HL-60 (cell line): ENCODE results near the gene CNTF.

Experiments
- CTCF ChIP-seq: IDR thresholded peaks from one replicate; pipeline ENCODE4 v1.5.1; 2011; ENCODE audit warnings: low read length, control low read depth, inconsistent platforms; ENCODE audit not compliant: insufficient read depth
- GABPA ChIP-seq: IDR thresholded peaks from 2 replicates; pipeline ENCODE4 v1.6.1; 2012; ENCODE audit warnings: low read depth
- POLR2AphosphoS5 ChIP-seq: IDR thresholded peaks from 2 replicates; pipeline ENCODE4 v1.6.1; 2012; ENCODE audit warnings: low read depth

- TF ChIP-seq CTCF (no peak), POLR2AphosphoS5 (no peak), GABPA (no peak)
These were observed 27.2 kb downstream of the CNTF start for GRCh38 chr11:58649623-58650022.
